ENCODE data around the gene CDK6. TPM values are rescaled to one million over a fixed set of nuclear protein-coding genes. Genes with fewer than 3 reads are reported as not detected.
A peak's percentile ranks its signal among the peaks of the same experiment; 100 is the strongest.

The CDK6 gene
- total and polyA plus RNA-seq, 9 of the 15 experiments (the other 6 are each of a cell fraction or from before 2014, with no cell fraction given), result 7.6 to 109 (median 44.4) TPM

DNA sequence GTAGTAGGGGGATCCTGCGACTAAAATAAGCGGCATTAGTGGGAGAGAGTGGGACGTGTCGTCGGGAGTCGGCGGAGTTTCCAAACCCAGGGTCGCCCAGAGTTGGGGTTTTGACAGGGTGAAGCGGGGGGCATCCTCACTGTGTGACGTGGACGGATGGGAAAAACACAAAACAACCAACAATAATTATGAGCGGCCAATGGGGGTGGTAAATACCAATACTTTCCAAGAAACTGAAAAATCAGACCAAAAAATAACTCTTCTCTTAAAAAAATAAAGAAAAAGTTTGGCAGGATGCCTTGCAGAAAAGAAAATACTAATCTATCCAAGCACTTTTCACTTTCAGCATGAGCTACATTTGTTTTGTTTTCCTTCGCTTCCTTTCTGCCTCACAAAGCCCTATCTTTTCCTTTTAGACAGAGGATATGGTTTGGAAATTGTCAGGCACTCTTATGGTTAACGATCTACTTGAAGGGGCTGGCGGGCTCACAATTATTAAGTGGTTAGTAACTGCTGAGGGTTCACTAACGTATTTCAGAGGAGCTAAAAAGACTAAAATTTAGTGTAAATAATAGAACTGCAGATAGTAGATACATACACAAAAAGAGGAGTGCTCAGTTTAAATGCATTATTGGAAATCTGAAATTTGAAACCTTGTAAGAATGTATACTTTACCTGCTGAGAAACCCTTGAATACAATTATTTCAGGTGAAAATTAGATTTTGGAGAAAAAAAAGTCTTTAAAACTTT, 802 bp upstream of the CDK6 start (continued):
- TF ChIP-seq, protein P1, sequence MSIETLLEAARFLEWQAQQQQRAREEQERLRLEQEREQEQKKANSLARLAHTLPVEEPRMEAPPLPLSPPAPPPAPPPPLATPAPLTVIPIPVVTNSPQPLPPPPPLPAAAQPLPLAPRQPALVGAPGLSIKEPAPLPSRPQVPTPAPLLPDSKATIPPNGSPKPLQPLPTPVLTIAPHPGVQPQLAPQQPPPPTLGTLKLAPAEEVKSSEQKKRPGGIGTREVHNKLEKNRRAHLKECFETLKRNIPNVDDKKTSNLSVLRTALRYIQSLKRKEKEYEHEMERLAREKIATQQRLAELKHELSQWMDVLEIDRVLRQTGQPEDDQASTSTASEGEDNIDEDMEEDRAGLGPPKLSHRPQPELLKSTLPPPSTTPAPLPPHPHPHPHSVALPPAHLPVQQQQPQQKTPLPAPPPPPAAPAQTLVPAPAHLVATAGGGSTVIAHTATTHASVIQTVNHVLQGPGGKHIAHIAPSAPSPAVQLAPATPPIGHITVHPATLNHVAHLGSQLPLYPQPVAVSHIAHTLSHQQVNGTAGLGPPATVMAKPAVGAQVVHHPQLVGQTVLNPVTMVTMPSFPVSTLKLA (conservative IDR thresholded peaks at IDR 0.05), result 0 out of 4 replicates have a peak, but pooled peaks of 1 of the 2 experiments have one; percentile 8
- TF ChIP-seq SMARCA4 (IDR thresholded peaks at IDR 0.05) (0 out of 2 replicates have a peak, but pooled peaks have one; percentile 21), GABPA (tag; conservative IDR thresholded peaks at IDR 0.05; ENCODE audit: low read depth) (peak; percentile 12; the same call in 1 of the 2 replicates), NCOA4 (IDR thresholded peaks at IDR 0.05; ENCODE audit: partially characterized antibody) (no peak), MCM5 (IDR thresholded peaks at IDR 0.05; ENCODE audit: low read depth) (no peak), BHLHE40 (IDR thresholded peaks at IDR 0.05; ENCODE audit: low read length) (0 out of 2 replicates have a peak, but pooled peaks have one; percentile 14), NFIC (IDR thresholded peaks at IDR 0.05) (peak; percentile 18; the same call in 1 of the 2 replicates), SMARCE1 (IDR thresholded peaks at IDR 0.05) (0 out of 2 replicates have a peak, but pooled peaks have one; percentile 17), EP400 (IDR thresholded peaks at IDR 0.05) (0 out of 2 replicates have a peak, but pooled peaks have one; percentile 41)
- TF ChIP-seq, protein P2, sequence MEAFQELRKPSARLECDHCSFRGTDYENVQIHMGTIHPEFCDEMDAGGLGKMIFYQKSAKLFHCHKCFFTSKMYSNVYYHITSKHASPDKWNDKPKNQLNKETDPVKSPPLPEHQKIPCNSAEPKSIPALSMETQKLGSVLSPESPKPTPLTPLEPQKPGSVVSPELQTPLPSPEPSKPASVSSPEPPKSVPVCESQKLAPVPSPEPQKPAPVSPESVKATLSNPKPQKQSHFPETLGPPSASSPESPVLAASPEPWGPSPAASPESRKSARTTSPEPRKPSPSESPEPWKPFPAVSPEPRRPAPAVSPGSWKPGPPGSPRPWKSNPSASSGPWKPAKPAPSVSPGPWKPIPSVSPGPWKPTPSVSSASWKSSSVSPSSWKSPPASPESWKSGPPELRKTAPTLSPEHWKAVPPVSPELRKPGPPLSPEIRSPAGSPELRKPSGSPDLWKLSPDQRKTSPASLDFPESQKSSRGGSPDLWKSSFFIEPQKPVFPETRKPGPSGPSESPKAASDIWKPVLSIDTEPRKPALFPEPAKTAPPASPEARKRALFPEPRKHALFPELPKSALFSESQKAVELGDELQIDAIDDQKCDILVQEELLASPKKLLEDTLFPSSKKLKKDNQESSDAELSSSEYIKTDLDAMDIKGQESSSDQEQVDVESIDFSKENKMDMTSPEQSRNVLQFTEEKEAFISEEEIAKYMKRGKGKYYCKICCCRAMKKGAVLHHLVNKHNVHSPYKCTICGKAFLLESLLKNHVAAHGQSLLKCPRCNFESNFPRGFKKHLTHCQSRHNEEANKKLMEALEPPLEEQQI (IDR thresholded peaks at IDR 0.05), result no peak
- TF ChIP-seq, protein P3, sequence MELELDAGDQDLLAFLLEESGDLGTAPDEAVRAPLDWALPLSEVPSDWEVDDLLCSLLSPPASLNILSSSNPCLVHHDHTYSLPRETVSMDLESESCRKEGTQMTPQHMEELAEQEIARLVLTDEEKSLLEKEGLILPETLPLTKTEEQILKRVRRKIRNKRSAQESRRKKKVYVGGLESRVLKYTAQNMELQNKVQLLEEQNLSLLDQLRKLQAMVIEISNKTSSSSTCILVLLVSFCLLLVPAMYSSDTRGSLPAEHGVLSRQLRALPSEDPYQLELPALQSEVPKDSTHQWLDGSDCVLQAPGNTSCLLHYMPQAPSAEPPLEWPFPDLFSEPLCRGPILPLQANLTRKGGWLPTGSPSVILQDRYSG (tag; conservative IDR thresholded peaks at IDR 0.05; ENCODE audit: low read depth), result no peak
- TF ChIP-seq, protein P4, sequence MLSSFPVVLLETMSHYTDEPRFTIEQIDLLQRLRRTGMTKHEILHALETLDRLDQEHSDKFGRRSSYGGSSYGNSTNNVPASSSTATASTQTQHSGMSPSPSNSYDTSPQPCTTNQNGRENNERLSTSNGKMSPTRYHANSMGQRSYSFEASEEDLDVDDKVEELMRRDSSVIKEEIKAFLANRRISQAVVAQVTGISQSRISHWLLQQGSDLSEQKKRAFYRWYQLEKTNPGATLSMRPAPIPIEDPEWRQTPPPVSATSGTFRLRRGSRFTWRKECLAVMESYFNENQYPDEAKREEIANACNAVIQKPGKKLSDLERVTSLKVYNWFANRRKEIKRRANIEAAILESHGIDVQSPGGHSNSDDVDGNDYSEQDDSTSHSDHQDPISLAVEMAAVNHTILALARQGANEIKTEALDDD (IDR thresholded peaks at IDR 0.05), result no peak
- TF ChIP-seq, protein P5, sequence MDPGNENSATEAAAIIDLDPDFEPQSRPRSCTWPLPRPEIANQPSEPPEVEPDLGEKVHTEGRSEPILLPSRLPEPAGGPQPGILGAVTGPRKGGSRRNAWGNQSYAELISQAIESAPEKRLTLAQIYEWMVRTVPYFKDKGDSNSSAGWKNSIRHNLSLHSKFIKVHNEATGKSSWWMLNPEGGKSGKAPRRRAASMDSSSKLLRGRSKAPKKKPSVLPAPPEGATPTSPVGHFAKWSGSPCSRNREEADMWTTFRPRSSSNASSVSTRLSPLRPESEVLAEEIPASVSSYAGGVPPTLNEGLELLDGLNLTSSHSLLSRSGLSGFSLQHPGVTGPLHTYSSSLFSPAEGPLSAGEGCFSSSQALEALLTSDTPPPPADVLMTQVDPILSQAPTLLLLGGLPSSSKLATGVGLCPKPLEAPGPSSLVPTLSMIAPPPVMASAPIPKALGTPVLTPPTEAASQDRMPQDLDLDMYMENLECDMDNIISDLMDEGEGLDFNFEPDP (CRISPR knock-in tag; IDR thresholded peaks at IDR 0.05), result no peak
- TF ChIP-seq, protein P6, sequence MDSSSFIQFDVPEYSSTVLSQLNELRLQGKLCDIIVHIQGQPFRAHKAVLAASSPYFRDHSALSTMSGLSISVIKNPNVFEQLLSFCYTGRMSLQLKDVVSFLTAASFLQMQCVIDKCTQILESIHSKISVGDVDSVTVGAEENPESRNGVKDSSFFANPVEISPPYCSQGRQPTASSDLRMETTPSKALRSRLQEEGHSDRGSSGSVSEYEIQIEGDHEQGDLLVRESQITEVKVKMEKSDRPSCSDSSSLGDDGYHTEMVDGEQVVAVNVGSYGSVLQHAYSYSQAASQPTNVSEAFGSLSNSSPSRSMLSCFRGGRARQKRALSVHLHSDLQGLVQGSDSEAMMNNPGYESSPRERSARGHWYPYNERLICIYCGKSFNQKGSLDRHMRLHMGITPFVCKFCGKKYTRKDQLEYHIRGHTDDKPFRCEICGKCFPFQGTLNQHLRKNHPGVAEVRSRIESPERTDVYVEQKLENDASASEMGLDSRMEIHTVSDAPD (CRISPR knock-in tag; IDR thresholded peaks at IDR 0.05), result no peak
- TF ChIP-seq, protein P7, sequence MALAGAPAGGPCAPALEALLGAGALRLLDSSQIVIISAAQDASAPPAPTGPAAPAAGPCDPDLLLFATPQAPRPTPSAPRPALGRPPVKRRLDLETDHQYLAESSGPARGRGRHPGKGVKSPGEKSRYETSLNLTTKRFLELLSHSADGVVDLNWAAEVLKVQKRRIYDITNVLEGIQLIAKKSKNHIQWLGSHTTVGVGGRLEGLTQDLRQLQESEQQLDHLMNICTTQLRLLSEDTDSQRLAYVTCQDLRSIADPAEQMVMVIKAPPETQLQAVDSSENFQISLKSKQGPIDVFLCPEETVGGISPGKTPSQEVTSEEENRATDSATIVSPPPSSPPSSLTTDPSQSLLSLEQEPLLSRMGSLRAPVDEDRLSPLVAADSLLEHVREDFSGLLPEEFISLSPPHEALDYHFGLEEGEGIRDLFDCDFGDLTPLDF (CRISPR knock-in tag; IDR thresholded peaks at IDR 0.05), result no peak

Measured in K562 (cell line).